Measurements from ENCODE around the gene MLLT1.

MLLT1 gene

GRCh38 chr19:6274756-6275155 lies 5.0 kb downstream of the MLLT1 start:
- DNase-seq, result no peak

- peak; percentile 51 for DNase-seq
These were observed 5.8 kb downstream of the MLLT1 start for GRCh38 chr19:6273701-6274601.

GRCh38 chr19:6272913-6273600 lies 6.7 kb downstream of the MLLT1 start:
- DNase-seq, result no peak

- peak; percentile 57 for DNase-seq
These were observed 7.4 kb downstream of the MLLT1 start for GRCh38 chr19:6272411-6272791.

GRCh38 chr19:6271721-6272410 lies 7.9 kb downstream of the MLLT1 start:
- peak; percentile 72 for DNase-seq

GRCh38 chr19:6271251-6271650 lies 8.5 kb downstream of the MLLT1 start:
- DNase-seq, result no peak

GRCh38 chr19:6270822-6271221 lies 9.0 kb downstream of the MLLT1 start:
- DNase-seq, result no peak

GRCh38 chr19:6270076-6270745 lies 9.6 kb downstream of the MLLT1 start:
- no peak for DNase-seq

- no peak for DNase-seq
These were observed 10.5 kb downstream of the MLLT1 start for GRCh38 chr19:6269101-6269886.

- DNase-seq, result no peak
These were observed 11.4 kb downstream of the MLLT1 start for GRCh38 chr19:6268382-6268771.

- no peak for DNase-seq
These were observed 12.0 kb downstream of the MLLT1 start for GRCh38 chr19:6267552-6268381.

- no peak for DNase-seq
These were observed 15.0 kb downstream of the MLLT1 start for GRCh38 chr19:6264803-6265202.

GRCh38 chr19:6263735-6264444 lies 15.9 kb downstream of the MLLT1 start:
- DNase-seq, result peak; percentile 35

GRCh38 chr19:6263306-6263705 lies 16.5 kb downstream of the MLLT1 start:
- no peak for DNase-seq

- no peak for DNase-seq
These were observed 17.3 kb downstream of the MLLT1 start for GRCh38 chr19:6262519-6262918.

- no peak for DNase-seq
These were observed 17.9 kb downstream of the MLLT1 start for GRCh38 chr19:6261883-6262282.

GRCh38 chr19:6260912-6261650 lies 18.7 kb downstream of the MLLT1 start:
- DNase-seq, result peak; percentile 51

- DNase-seq, result no peak
These were observed 19.4 kb downstream of the MLLT1 start for GRCh38 chr19:6260376-6260775.

GRCh38 chr19:6259312-6259861 lies 20.4 kb downstream of the MLLT1 start:
- DNase-seq, result peak; percentile 37
